ENCODE data around the gene CCR9. TPM values are rescaled to one million over a fixed set of nuclear protein-coding genes. Genes with fewer than 3 reads are reported as not detected.

CCR9 gene
- polyA plus RNA-seq, 4 donors = 0.09 to 0.23 (median 0.19) TPM; not detected in 1

- no peak for DNase-seq (ENCODE audit: low read depth in 4 of 4, low spot score in 3 of 4)
Observed at GRCh38 chr3:45932112-45932511, 45.8 kb downstream of the CCR9 start.

GRCh38 chr3:45933591-45933990 lies 47.2 kb downstream of the CCR9 start:
- no peak for DNase-seq (ENCODE audit: low read depth in 4 of 4, low spot score in 3 of 4)

GRCh38 chr3:45936261-45936660 lies 49.9 kb downstream of the CCR9 start:
- no peak for DNase-seq (ENCODE audit: low read depth in 4 of 4, low spot score in 3 of 4)

- no peak for DNase-seq (ENCODE audit: low read depth in 4 of 4, low spot score in 3 of 4)
Observed at GRCh38 chr3:45937206-45938042, 51.1 kb downstream of the CCR9 start.

GRCh38 chr3:45938043-45938435 lies 51.7 kb downstream of the CCR9 start:
- DNase-seq (ENCODE audit: low read depth in 4 of 4, low spot score in 3 of 4) = no peak

- DNase-seq (ENCODE audit: low read depth in 4 of 4, low spot score in 3 of 4) = peak; percentile 72 to 79 (median 76)
Observed at GRCh38 chr3:45938864-45939263, 52.5 kb downstream of the CCR9 start.

GRCh38 chr3:45939341-45939771 lies 53.0 kb downstream of the CCR9 start:
- no peak for DNase-seq (ENCODE audit: low read depth in 4 of 4, low spot score in 3 of 4)

GRCh38 chr3:45940004-45940780 lies 53.8 kb downstream of the CCR9 start:
- DNase-seq (ENCODE audit: low read depth in 4 of 4, low spot score in 3 of 4) = no peak

- DNase-seq (ENCODE audit: low read depth in 4 of 4, low spot score in 3 of 4) = no peak
Observed at GRCh38 chr3:45940781-45941365, 54.5 kb downstream of the CCR9 start.

- no peak for DNase-seq (ENCODE audit: low read depth in 4 of 4, low spot score in 3 of 4)
Observed at GRCh38 chr3:45942051-45942825, 55.9 kb downstream of the CCR9 start.

- no peak for DNase-seq (ENCODE audit: low read depth in 4 of 4, low spot score in 3 of 4)
Observed at GRCh38 chr3:45943207-45943846, 57.0 kb downstream of the CCR9 start, which contains the start of gene CXCR6. Gene CXCR6 (plus strand): TSS chr3:45943464. CDS start chr3:45946482, 3,018 bp downstream.

GRCh38 chr3:45944830-45945620 lies 58.7 kb downstream of the CCR9 start:
- DNase-seq (ENCODE audit: low read depth in 4 of 4, low spot score in 3 of 4) = no peak

GRCh38 chr3:45946307-45946706 lies 60.0 kb downstream of the CCR9 start:
- DNase-seq (ENCODE audit: low read depth in 4 of 4, low spot score in 3 of 4) = no peak

- DNase-seq (ENCODE audit: low read depth in 4 of 4, low spot score in 3 of 4) = no peak
Observed at GRCh38 chr3:45946875-45947274, 60.5 kb downstream of the CCR9 start.

GRCh38 chr3:45947361-45947760 lies 61.0 kb downstream of the CCR9 start:
- no peak for DNase-seq (ENCODE audit: low read depth in 4 of 4, low spot score in 3 of 4)

- DNase-seq (ENCODE audit: low read depth in 4 of 4, low spot score in 3 of 4) = no peak
Observed at GRCh38 chr3:45948311-45948781, 62.0 kb downstream of the CCR9 start.

GRCh38 chr3:45948881-45949280 lies 62.5 kb downstream of the CCR9 start:
- DNase-seq (ENCODE audit: low read depth in 4 of 4, low spot score in 3 of 4) = no peak

GRCh38 chr3:45949432-45949831 lies 63.1 kb downstream of the CCR9 start:
- DNase-seq (ENCODE audit: low read depth in 4 of 4, low spot score in 3 of 4) = no peak

GRCh38 chr3:45950131-45950530 lies 63.8 kb downstream of the CCR9 start:
- DNase-seq (ENCODE audit: low read depth in 4 of 4, low spot score in 3 of 4) = no peak
